Thymus (tissue), 2 donors: ENCODE data around the gene NLRP14. TPM values are rescaled to one million over a fixed set of nuclear protein-coding genes. Genes with fewer than 3 reads are reported as not detected.

Source experiments
- polyA plus RNA-seq: library from polyadenylated mRNA; stranded (reverse); fragments of 200-250 nt; gene quantifications from one replicate; pipeline ENCODE4 v1.2.3, GENCODE V29; 2013
- total RNA-seq: library from RNA; stranded (reverse); fragments of 120-200 nt; gene quantifications from one replicate; pipeline ENCODE4 v1.2.4, GENCODE V29; 2013
- donor health status: healthy.

NLRP14 gene
- total and polyA plus RNA-seq, 2 donors, result 0.09 to 0.94 TPM

Other genes with a start within 250 kb of the NLRP14 start
- 0.05 TPM for gene OR2AG2, start 248.5 kb upstream of the NLRP14 start, total RNA-seq
- gene OR2AG2, start 248.5 kb upstream of the NLRP14 start, polyA plus RNA-seq, result 0.05 TPM
- not detected for gene OR2AG1, start 237.5 kb upstream of the NLRP14 start, total RNA-seq
- 0.02 TPM for gene OR2AG1, start 237.5 kb upstream of the NLRP14 start, polyA plus RNA-seq
- 0.05 TPM for gene OR6A2, start 220.8 kb upstream of the NLRP14 start, total RNA-seq
- gene OR6A2, start 220.8 kb upstream of the NLRP14 start, polyA plus RNA-seq, result 0.05 TPM
- gene OR10A5, start 174.8 kb upstream of the NLRP14 start, total RNA-seq, result not detected
- gene OR10A5, start 174.8 kb upstream of the NLRP14 start, polyA plus RNA-seq, result not detected
- not detected for gene OR10A2, start 157.4 kb upstream of the NLRP14 start, total RNA-seq
- not detected for gene OR10A2, start 157.4 kb upstream of the NLRP14 start, polyA plus RNA-seq
- not detected for gene OR10A4, start 143.9 kb upstream of the NLRP14 start, total RNA-seq
- not detected for gene OR10A4, start 143.9 kb upstream of the NLRP14 start, polyA plus RNA-seq
- gene OR2D2, start 128.0 kb upstream of the NLRP14 start, total RNA-seq, result 0.14 TPM
- gene OR2D2, start 128.0 kb upstream of the NLRP14 start, polyA plus RNA-seq, result not detected
- gene OR2D3, start 99.5 kb upstream of the NLRP14 start, total RNA-seq, result not detected
- gene OR2D3, start 99.5 kb upstream of the NLRP14 start, polyA plus RNA-seq, result not detected
- gene ZNF215, start 94.1 kb upstream of the NLRP14 start, total RNA-seq, result 5.9 TPM
- gene ZNF215, start 94.1 kb upstream of the NLRP14 start, polyA plus RNA-seq, result 2.2 TPM
- 0.57 TPM for gene ZNF214, start 133 bp upstream of the NLRP14 start, total RNA-seq
- gene ZNF214, start 133 bp upstream of the NLRP14 start, polyA plus RNA-seq, result 0.64 TPM
- 0.09 TPM for gene RBMXL2, start 68.5 kb downstream of the NLRP14 start, total RNA-seq
- gene RBMXL2, start 68.5 kb downstream of the NLRP14 start, polyA plus RNA-seq, result 0.25 TPM
- 0.05 TPM for gene SYT9, start 231.4 kb downstream of the NLRP14 start, total RNA-seq
- 0.07 TPM for gene SYT9, start 231.4 kb downstream of the NLRP14 start, polyA plus RNA-seq